HepG2 (cell line): ENCODE results near the gene HDGFL2. TPM values are rescaled to one million over a fixed set of nuclear protein-coding genes. Genes with fewer than 3 reads are reported as not detected.

Source experiments
- CAMTA2 ChIP-seq: sonication (generic); formaldehyde crosslinking; IDR thresholded peaks from 2 replicates; pipeline ENCODE4 v1.4.0; 2020; ENCODE audit warnings: mild to moderate bottlenecking, missing genetic modification reagents, borderline replicate concordance
- CREB1 ChIP-seq, 2 experiments: fragments of 450-650 bp in 1 of 2; IDR thresholded peaks; 2 replicates each; pipeline ENCODE4 v1.6.1; 2016 to 2017; ENCODE audit warnings: control low read depth in 1 of 2, mild to moderate bottlenecking in 1 of 2, missing compliant biosample characterization in 1 of 2, missing genetic modification characterization in 1 of 2
- JUND ChIP-seq: sonication (generic); formaldehyde crosslinking; IDR thresholded peaks from 2 replicates; pipeline ENCODE4 v1.8.0; 2022; ENCODE audit warnings: mild to moderate bottlenecking, missing genetic modification reagents
- KAT8 ChIP-seq: IDR thresholded peaks from 2 replicates; pipeline ENCODE4 v1.6.1; 2016; ENCODE audit warnings: missing genetic modification reagents, missing compliant biosample characterization
- KLF16 ChIP-seq, 2 experiments: sonication (generic) in 1 of 2; formaldehyde crosslinking in 1 of 2; IDR thresholded peaks; 2 replicates each; pipeline versions ENCODE4 v1.6.1 to v1.8.0; 2016 to 2023; ENCODE audit warnings: missing genetic modification reagents in 2 of 2, missing compliant biosample characterization in 1 of 2
- KLF9 ChIP-seq: IDR thresholded peaks from 2 replicates; pipeline ENCODE4 v1.6.1; 2016; ENCODE audit warnings: low read depth
- KMT2A ChIP-seq: sonication (generic); formaldehyde crosslinking; IDR thresholded peaks from 2 replicates; pipeline ENCODE4 v1.4.0; 2020; ENCODE audit warnings: missing genetic modification reagents
- MXI1 ChIP-seq: IDR thresholded peaks from 3 replicates; pipeline ENCODE4 v1.6.1; 2012; ENCODE audit warnings: low read depth, low read length, inconsistent platforms, borderline replicate concordance
- SP5 ChIP-seq: IDR thresholded peaks from 2 replicates; pipeline ENCODE4 v1.6.1; 2016; ENCODE audit warnings: low read depth, borderline replicate concordance
- TBX2 ChIP-seq: sonication (generic); formaldehyde crosslinking; IDR thresholded peaks from 2 replicates; pipeline ENCODE4 v1.5.0; 2020; ENCODE audit warnings: missing genetic modification reagents, mild to moderate bottlenecking, borderline replicate concordance
- TCF12 ChIP-seq, 2 experiments: fragments of 450-650 bp in 1 of 2; sonication (generic) in 1 of 2; formaldehyde crosslinking in 1 of 2; IDR thresholded peaks; 2 replicates each; pipeline versions ENCODE4 v1.6.1 to v1.8.0; 2017 to 2022; ENCODE audit warnings: antibody characterized with exemption in 1 of 2, mild to moderate bottlenecking in 1 of 2, missing genetic modification reagents in 1 of 2, moderate library complexity in 1 of 2
- XBP1 ChIP-seq: sonication (generic); formaldehyde crosslinking; IDR thresholded peaks from 2 replicates; pipeline ENCODE4 v1.5.0; 2020; ENCODE audit warnings: missing genetic modification reagents
- ZBTB46 ChIP-seq: sonication (generic); formaldehyde crosslinking; IDR thresholded peaks from 2 replicates; pipeline ENCODE4 v1.4.0; 2020; ENCODE audit warnings: mild to moderate bottlenecking, missing genetic modification reagents, borderline replicate concordance
- ZFP36L2 ChIP-seq: sonication (generic); formaldehyde crosslinking; IDR thresholded peaks from 2 replicates; pipeline ENCODE4 v1.4.0; 2020; ENCODE audit warnings: missing genetic modification reagents
- ZMYM2 ChIP-seq: sonication (generic); formaldehyde crosslinking; IDR thresholded peaks from 2 replicates; pipeline ENCODE4 v1.8.0; 2022; ENCODE audit warnings: mild to moderate bottlenecking, missing genetic modification reagents
- ZNF512 ChIP-seq: sonication (generic); formaldehyde crosslinking; IDR thresholded peaks from 2 replicates; pipeline ENCODE4 v1.4.0; 2020; ENCODE audit warnings: mild to moderate bottlenecking, missing genetic modification reagents
- ZNF556 ChIP-seq: sonication (generic); formaldehyde crosslinking; IDR thresholded peaks from 2 replicates; pipeline ENCODE4 v1.4.0; 2020; ENCODE audit warnings: mild to moderate bottlenecking, missing genetic modification reagents, borderline replicate concordance
- ZNF670 ChIP-seq: sonication (generic); formaldehyde crosslinking; IDR thresholded peaks from 2 replicates; pipeline ENCODE4 v1.8.0; 2022; ENCODE audit warnings: mild to moderate bottlenecking, missing genetic modification reagents, borderline replicate concordance
- ZNF746 ChIP-seq: sonication (generic); formaldehyde crosslinking; IDR thresholded peaks from 2 replicates; pipeline ENCODE4 v1.8.0; 2022; ENCODE audit warnings: mild to moderate bottlenecking, missing genetic modification reagents
- ZNF747 ChIP-seq: sonication (generic); formaldehyde crosslinking; IDR thresholded peaks from 2 replicates; pipeline ENCODE4 v1.8.1; 2023; ENCODE audit warnings: missing genetic modification reagents, mild to moderate bottlenecking, borderline replicate concordance
- polyA plus RNA-seq, 8 experiments: library from polyadenylated mRNA; depleted of rRNA in 3 of 8; stranded (reverse) in 7 of 8; unstranded in 1 of 8; fragments of >200 nt; fragmentation: Illumina TruSeq in 4 of 8; extraction: Trizol in 4 of 8; gene quantifications; 2 replicates each; pipeline versions ENCODE4 v1.2.1 to v1.2.3, GENCODE V29; 2011 to 2016; ENCODE audit warnings: low read depth in 4 of 8, missing spikeins in 1 of 8, mixed read lengths in 1 of 8; ENCODE audit not compliant: insufficient read depth in 1 of 8
- total RNA-seq, 5 experiments: library from RNA; depleted of rRNA; stranded (reverse); fragments of >200 nt; fragmentation: Illumina TruSeq; extraction: Trizol; gene quantifications; 2 replicates each; pipeline ENCODE4 v1.2.3, GENCODE V29; 2016; ENCODE audit warnings: low read depth in 1 of 5
- TF ChIP-seq, protein P1 (sequence below): sonication (generic); formaldehyde crosslinking; IDR thresholded peaks from 2 replicates; pipeline ENCODE4 v1.8.0; 2022; ENCODE audit warnings: mild to moderate bottlenecking, missing genetic modification reagents
- TF ChIP-seq, protein P2 (sequence below): sonication (generic); formaldehyde crosslinking; IDR thresholded peaks from 2 replicates; pipeline ENCODE4 v1.8.0; 2022; ENCODE audit warnings: missing genetic modification reagents, mild to moderate bottlenecking, borderline replicate concordance
- TF ChIP-seq, protein P3 (sequence below): IDR thresholded peaks from 2 replicates; pipeline ENCODE4 v1.6.1; 2016

The HDGFL2 gene
- total and polyA plus RNA-seq, 2 of the 13 experiments (the other 11 are each of a cell fraction or from before 2014, with no cell fraction given), result 20.0 to 51.1 TPM

GRCh38 chr19:4534836-4535658 lies 63.0 kb downstream of the HDGFL2 start, which contains the start of gene PLIN5 (continued):
- TF ChIP-seq, protein P1, sequence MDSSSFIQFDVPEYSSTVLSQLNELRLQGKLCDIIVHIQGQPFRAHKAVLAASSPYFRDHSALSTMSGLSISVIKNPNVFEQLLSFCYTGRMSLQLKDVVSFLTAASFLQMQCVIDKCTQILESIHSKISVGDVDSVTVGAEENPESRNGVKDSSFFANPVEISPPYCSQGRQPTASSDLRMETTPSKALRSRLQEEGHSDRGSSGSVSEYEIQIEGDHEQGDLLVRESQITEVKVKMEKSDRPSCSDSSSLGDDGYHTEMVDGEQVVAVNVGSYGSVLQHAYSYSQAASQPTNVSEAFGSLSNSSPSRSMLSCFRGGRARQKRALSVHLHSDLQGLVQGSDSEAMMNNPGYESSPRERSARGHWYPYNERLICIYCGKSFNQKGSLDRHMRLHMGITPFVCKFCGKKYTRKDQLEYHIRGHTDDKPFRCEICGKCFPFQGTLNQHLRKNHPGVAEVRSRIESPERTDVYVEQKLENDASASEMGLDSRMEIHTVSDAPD (CRISPR knock-in tag), result no peak
- no peak for TF ChIP-seq TCF12 (IDR thresholded peaks at IDR 0.05)
- no peak for TF ChIP-seq TCF12 (CRISPR knock-in tag; IDR thresholded peaks at IDR 0.05)
- TF ChIP-seq KMT2A (CRISPR knock-in tag), result no peak
- TF ChIP-seq KLF9 (CRISPR knock-in tag), result peak; percentile 95; the same call in 1 of the 2 replicates
- no peak for TF ChIP-seq ZFP36L2 (CRISPR knock-in tag)
- TF ChIP-seq, protein P2, sequence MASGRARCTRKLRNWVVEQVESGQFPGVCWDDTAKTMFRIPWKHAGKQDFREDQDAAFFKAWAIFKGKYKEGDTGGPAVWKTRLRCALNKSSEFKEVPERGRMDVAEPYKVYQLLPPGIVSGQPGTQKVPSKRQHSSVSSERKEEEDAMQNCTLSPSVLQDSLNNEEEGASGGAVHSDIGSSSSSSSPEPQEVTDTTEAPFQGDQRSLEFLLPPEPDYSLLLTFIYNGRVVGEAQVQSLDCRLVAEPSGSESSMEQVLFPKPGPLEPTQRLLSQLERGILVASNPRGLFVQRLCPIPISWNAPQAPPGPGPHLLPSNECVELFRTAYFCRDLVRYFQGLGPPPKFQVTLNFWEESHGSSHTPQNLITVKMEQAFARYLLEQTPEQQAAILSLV (CRISPR knock-in tag), result no peak
- peak; percentile 93; the same call in 2 of the 3 replicates for TF ChIP-seq MXI1
- no peak for TF ChIP-seq ZBTB46 (CRISPR knock-in tag)
- TF ChIP-seq CAMTA2 (CRISPR knock-in tag), result no peak
- TF ChIP-seq ZNF746 (CRISPR knock-in tag), result no peak
- no peak for TF ChIP-seq CREB1 (IDR thresholded peaks at IDR 0.05)
- TF ChIP-seq CREB1 (CRISPR knock-in tag; IDR thresholded peaks at IDR 0.05), result no peak
- no peak for TF ChIP-seq ZNF556
- no peak for TF ChIP-seq SP5 (CRISPR knock-in tag)
- TF ChIP-seq, protein P3, sequence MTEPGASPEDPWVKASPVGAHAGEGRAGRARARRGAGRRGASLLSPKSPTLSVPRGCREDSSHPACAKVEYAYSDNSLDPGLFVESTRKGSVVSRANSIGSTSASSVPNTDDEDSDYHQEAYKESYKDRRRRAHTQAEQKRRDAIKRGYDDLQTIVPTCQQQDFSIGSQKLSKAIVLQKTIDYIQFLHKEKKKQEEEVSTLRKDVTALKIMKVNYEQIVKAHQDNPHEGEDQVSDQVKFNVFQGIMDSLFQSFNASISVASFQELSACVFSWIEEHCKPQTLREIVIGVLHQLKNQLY (CRISPR knock-in tag), result no peak
- 0 out of 4 replicates have a peak, but pooled peaks of 1 of the 2 experiments have one; percentile 78 for TF ChIP-seq KLF16 (CRISPR knock-in tag; IDR thresholded peaks at IDR 0.05)
- TF ChIP-seq ZNF747 (CRISPR knock-in tag), result no peak
- no peak for TF ChIP-seq KAT8 (CRISPR knock-in tag)
- TF ChIP-seq ZMYM2 (CRISPR knock-in tag), result no peak
- no peak; the same call in 1 of the 2 replicates for TF ChIP-seq TBX2 (CRISPR knock-in tag)
- no peak for TF ChIP-seq ZNF512 (CRISPR knock-in tag)
- TF ChIP-seq XBP1 (CRISPR knock-in tag), result no peak
- no peak for TF ChIP-seq JUND
- TF ChIP-seq ZNF670 (CRISPR knock-in tag), result no peak
